PC-3 (cell line): ENCODE data around the gene FBXL7.

ENCODE experiments used
- EZH2phosphoT487 ChIP-seq: fragments of 300-600 bp; sonication (generic); IDR thresholded peaks from 2 replicates; pipeline ENCODE4 v1.6.1; 2018; ENCODE audit warnings: mild to moderate bottlenecking, antibody characterized with exemption, low read length, borderline replicate concordance
- TF ChIP-seq, protein P1 (sequence below): fragments of 300-600 bp; sonication (generic); conservative IDR thresholded peaks from 2 replicates; pipeline ENCODE4 v1.5.1; 2017; ENCODE audit warnings: antibody characterized with exemption, low read depth, mild to moderate bottlenecking, low read length

DNA sequence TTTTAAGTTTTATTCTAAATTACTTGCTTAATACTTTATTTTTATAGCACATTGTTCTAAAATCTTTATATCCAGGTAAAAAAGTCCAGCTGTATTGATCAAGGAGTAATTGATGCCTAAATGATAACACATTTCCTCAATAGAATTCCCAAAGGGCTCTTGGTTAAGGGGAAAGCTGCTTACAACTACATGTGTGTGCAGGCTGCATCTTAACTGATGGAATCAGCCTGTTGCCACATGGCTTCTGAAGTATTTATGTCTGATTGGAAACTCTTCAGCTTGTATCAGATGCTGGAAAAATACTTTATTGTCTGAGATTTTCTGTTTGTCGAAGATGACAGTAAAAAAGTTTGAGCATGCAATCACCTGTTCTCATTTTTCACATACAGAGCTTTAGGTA lies 182.6 kb downstream of the FBXL7 start:
- TF ChIP-seq, protein P1, sequence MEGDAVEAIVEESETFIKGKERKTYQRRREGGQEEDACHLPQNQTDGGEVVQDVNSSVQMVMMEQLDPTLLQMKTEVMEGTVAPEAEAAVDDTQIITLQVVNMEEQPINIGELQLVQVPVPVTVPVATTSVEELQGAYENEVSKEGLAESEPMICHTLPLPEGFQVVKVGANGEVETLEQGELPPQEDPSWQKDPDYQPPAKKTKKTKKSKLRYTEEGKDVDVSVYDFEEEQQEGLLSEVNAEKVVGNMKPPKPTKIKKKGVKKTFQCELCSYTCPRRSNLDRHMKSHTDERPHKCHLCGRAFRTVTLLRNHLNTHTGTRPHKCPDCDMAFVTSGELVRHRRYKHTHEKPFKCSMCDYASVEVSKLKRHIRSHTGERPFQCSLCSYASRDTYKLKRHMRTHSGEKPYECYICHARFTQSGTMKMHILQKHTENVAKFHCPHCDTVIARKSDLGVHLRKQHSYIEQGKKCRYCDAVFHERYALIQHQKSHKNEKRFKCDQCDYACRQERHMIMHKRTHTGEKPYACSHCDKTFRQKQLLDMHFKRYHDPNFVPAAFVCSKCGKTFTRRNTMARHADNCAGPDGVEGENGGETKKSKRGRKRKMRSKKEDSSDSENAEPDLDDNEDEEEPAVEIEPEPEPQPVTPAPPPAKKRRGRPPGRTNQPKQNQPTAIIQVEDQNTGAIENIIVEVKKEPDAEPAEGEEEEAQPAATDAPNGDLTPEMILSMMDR, result no peak
- TF ChIP-seq EZH2phosphoT487, result no peak
